ENCODE measurements around the gene PARL.

Gene PARL

DNA sequence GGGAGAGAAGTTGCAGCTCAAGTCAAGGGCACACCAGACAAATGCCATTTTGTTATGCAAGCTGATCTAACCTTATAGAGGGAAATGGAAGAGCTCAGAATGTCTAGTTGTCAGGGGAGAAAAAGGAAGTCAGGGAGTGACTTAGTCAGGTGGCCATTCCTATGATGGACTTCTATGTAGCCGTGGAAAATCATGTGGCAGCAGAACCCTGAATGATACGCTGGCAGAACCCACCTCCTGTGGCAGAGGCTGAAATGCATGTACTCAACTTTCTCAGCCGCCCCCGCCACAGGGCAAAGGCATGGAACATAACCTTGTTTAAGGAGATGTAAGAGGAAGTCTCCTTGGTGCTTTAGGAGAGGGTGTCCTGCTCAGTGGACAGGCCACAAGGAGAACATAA, 37.7 kb upstream of the PARL start:
- TF ChIP-seq, protein P1, sequence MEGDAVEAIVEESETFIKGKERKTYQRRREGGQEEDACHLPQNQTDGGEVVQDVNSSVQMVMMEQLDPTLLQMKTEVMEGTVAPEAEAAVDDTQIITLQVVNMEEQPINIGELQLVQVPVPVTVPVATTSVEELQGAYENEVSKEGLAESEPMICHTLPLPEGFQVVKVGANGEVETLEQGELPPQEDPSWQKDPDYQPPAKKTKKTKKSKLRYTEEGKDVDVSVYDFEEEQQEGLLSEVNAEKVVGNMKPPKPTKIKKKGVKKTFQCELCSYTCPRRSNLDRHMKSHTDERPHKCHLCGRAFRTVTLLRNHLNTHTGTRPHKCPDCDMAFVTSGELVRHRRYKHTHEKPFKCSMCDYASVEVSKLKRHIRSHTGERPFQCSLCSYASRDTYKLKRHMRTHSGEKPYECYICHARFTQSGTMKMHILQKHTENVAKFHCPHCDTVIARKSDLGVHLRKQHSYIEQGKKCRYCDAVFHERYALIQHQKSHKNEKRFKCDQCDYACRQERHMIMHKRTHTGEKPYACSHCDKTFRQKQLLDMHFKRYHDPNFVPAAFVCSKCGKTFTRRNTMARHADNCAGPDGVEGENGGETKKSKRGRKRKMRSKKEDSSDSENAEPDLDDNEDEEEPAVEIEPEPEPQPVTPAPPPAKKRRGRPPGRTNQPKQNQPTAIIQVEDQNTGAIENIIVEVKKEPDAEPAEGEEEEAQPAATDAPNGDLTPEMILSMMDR (conservative IDR thresholded peaks at IDR 0.05), result no peak
- H3K27ac ChIP-seq, result no peak overlapping the region

DNA sequence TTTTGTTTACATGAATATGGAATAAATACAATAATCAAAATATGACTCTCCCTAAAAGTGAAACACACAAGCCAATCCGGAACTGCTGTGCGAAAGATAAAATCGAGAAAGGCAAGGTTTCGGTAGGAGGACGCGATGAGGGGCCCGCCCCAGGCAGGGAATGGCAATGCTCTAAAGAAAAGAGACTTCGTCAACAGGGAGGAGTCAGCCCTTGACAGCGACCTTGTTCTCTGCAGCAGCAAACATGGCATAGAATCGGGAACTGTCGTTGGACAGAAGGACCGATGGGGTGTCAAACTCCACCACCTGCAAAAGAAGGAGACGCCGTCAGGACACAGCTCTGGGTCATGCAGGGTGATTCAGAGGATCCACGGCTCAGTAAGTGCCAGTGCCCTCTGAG, 36.4 kb upstream of the PARL start:
- TF ChIP-seq, protein P1 (conservative IDR thresholded peaks at IDR 0.05), result no peak
- no peak overlapping the region for H3K27ac ChIP-seq

DNA sequence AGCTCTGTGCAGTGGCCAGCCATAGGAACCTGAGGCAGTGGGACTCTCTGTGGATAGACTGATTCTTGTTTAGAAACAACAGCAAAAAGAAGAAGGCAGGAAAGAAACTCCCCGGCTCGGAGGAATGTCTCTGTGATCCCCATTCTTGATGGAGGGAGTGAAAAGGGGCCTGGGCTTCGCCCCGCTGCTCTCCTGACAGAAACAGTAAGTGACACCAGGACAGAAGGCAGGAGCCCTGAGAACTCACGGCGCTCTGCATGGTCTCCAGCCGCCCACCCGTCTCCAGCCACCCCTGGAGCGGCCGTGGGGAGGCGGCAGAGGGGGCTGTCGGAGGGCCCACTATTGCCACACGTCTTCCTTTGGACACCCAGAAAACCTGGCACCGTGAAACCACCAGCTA, 35.7 kb upstream of the PARL start:
- H3K27ac ChIP-seq, result no peak overlapping the region
- TF ChIP-seq, protein P1 (conservative IDR thresholded peaks at IDR 0.05), result no peak

DNA sequence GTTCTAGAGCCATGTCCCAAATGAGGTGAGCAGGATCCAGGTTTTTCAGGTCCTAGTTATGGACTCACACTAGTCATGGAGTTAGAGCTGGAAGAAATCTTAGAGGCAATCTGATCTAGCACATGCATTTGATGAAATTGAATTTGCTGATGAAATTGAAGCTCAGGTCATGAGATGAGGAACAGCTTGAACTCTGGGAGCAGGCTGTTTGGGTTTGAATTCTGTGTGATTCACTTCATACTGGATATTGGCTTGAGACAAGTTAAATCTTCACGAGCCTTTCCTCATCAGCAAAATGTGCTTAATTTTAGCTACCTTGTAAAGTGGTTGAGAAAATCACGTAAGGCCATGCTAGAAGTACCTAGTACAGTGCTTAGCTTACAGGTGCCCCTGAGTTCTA, 33.5 kb upstream of the PARL start:
- TF ChIP-seq, protein P1 (conservative IDR thresholded peaks at IDR 0.05), result no peak
- no peak overlapping the region for H3K27ac ChIP-seq

DNA sequence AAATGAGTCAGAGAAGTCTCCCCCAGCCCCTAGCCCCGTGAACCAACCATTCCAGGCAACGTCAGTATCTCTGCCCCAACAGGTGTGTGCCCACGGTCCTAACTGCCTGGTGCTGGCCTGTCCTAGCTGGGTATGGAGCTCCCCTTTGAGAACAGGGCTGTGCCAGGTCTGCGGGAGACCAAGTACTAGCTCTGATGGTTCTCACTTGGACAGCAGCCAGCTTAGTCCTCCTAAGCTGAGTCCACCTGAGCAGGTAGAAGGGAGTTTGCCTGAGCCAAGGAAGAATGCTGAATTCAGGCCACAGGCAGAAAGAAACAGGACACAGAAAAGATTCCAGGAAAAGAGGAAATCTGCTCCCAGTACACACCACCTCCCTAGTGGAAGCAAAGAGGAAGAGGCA, 33.1 kb upstream of the PARL start:
- TF ChIP-seq, protein P1 (conservative IDR thresholded peaks at IDR 0.05), result no peak

DNA sequence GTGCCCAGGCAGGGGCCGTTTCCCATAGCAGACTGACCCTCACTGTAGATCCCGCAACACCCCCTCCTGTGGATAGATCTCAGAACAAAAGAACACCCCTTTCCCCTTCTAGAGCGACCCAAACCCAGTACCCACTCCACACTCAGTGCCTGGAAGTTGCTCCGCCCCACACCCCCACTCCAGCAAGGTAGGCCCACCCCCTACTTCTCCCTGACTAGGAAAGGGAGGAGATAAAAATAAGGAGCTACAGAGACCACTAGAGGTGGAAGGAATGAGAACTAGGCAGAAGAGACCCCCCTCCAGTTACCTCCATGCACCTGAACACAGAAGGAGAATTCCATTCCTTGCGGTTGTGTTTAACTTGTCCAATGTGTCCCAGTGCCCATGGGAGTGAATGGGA, 30.2 kb upstream of the PARL start:
- H3K27ac ChIP-seq, result no peak overlapping the region
- TF ChIP-seq, protein P1 (conservative IDR thresholded peaks at IDR 0.05), result no peak

More for the DNA sequence above, 33.1 kb upstream of the PARL start:
- H3K27ac ChIP-seq, result no peak overlapping the region

DNA sequence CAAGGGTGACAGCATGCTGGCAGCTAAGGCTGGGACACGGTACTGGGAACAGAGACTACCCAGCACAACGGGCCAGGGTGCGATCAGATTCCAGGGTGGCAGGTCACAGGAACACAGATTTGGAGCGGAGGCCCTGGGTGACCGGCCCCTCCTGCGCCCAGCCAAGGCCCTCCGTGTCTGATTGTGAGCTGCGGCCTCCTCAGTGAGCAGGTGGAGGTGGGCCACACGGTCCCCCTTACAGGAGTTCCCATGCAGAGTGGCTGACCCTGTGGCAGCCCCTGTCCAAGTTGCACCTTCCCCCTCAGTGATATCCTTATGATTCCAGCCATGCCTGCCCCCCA, 28.9 kb upstream of the PARL start:
- TF ChIP-seq, protein P1 (conservative IDR thresholded peaks at IDR 0.05), result no peak
- H3K27ac ChIP-seq, result no peak overlapping the region

Measured in VCaP (cell line).